ENCODE results near the gene LYL1. TPM values are rescaled to one million over a fixed set of nuclear protein-coding genes. Genes with fewer than 3 reads are reported as not detected.
A peak's percentile ranks its signal among the peaks of the same experiment; 100 is the strongest.

LYL1 gene
- total RNA-seq, 1 donor = 0.36 TPM

DNA sequence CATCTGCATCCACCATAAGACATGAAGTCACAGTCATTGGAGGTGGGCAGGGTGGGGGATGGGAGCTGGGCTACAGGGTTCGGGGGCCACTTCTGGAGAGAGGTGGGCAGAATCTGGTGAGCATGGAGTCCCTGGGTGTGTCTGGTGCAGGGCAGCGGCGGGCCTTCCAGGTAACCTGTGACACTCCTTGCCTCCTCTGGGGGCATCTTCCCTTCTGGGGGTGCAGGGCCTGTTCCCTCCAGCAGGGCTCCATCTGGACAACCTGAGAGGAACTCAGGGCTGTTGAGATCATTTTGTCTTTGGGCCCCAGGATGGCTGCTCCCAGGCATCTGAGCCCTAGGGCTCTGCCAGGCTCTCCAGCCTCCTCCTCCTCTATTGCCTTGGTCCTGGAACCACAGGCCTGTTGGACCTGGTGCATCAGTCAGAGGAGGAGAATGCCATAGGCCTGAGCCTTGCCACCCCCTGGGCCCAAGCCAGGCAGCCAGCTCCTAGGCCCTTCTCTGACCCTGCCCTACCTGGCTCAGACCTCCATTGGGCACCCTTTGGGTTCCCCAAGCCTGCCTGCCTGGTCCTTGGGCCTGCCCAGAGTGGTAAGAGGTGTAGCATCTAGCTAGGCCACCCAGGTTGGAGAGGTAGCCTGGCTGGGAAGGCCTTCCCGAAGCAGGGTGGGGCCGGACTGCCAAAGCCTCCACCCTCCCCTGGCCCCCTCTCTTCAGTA, 13.4 kb downstream of the LYL1 start:
- peaks cover 28% of the 10 kb centered on the region for H3K4me1 ChIP-seq (ENCODE audit: insufficient read depth, low read length)
- peaks cover 39% of the 10 kb centered on the region for H3K36me3 ChIP-seq (ENCODE audit: insufficient read depth, low read length)
- peak overlapping the region; percentile 3 for H3K27ac ChIP-seq (ENCODE audit: low read depth, low read length)
- peak; percentile 95 for DNase-seq (ENCODE audit: insufficient read length, low spot score, missing footprints)
- no peaks in the 10 kb centered on the region for H3K9me3 ChIP-seq (ENCODE audit: low read depth, low read length)
- H3K79me2 ChIP-seq (ENCODE audit: insufficient read depth, low read length) = peaks cover 8% of the 10 kb centered on the region
- TF ChIP-seq, protein P1, sequence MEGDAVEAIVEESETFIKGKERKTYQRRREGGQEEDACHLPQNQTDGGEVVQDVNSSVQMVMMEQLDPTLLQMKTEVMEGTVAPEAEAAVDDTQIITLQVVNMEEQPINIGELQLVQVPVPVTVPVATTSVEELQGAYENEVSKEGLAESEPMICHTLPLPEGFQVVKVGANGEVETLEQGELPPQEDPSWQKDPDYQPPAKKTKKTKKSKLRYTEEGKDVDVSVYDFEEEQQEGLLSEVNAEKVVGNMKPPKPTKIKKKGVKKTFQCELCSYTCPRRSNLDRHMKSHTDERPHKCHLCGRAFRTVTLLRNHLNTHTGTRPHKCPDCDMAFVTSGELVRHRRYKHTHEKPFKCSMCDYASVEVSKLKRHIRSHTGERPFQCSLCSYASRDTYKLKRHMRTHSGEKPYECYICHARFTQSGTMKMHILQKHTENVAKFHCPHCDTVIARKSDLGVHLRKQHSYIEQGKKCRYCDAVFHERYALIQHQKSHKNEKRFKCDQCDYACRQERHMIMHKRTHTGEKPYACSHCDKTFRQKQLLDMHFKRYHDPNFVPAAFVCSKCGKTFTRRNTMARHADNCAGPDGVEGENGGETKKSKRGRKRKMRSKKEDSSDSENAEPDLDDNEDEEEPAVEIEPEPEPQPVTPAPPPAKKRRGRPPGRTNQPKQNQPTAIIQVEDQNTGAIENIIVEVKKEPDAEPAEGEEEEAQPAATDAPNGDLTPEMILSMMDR (IDR thresholded peaks at IDR 0.05; ENCODE audit: extremely low read depth, low read depth, low read length) = peak; percentile 46
- H3K4me2 ChIP-seq (ENCODE audit: insufficient read depth, low read length) = no peak overlapping the region
- peaks cover 21% of the 10 kb centered on the region for H4K20me1 ChIP-seq (ENCODE audit: insufficient read depth, low read length)
- no peak overlapping the region for H2AFZ ChIP-seq (ENCODE audit: low read length)
- no peak overlapping the region for H3K4me3 ChIP-seq (ENCODE audit: insufficient read depth, low read length)
- no peaks in the 10 kb centered on the region for H3K27me3 ChIP-seq (ENCODE audit: insufficient read depth, low read length)

DNA sequence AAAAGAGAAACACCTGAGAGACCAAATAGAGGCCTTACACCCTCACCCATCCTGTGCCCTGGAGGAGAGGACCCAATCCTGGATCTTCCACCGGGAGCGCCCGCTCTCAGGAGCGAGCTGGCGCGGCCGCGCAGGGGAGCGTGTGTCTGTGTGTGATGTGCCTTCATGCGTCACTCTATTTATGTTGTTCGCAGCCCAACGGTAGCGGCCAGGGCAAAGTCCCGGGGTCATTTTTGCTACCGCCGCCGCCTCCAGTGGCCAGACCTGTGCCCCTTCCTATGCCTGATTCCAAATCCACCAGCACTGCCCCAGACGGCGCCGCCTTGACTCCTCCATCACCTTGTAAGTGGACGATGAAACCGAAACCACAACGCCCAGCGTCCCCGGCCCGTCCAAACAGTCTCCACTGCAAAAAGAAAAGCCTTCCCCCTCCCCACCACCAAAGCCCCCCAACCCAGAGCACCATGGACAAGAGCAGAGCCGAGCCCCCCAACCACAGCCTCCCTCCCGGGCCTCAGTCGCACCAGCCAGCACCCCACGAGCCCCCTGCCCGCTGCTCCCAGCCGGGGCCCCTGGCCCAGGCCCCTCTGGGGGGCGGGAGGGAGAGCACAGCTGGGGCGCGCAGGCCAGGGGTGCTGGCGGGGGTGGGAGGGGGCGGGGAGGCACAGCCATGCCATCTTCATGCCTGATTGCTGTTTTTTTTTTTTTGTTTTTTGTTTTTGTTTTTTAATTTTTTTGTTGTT, 14.7 kb downstream of the LYL1 start:
- TF ChIP-seq, protein P1 (IDR thresholded peaks at IDR 0.05; ENCODE audit: extremely low read depth, low read depth, low read length) = no peak
- Histone ChIP-seq H4K20me1 (ENCODE audit: insufficient read depth, low read length) (peaks cover 9% of the 10 kb centered on the region), H3K4me1 (ENCODE audit: insufficient read depth, low read length) (peaks cover 22% of the 10 kb centered on the region), H3K4me2 (ENCODE audit: insufficient read depth, low read length) (no peak overlapping the region), H3K27ac (ENCODE audit: low read depth, low read length) (no peak overlapping the region), H3K9me3 (ENCODE audit: low read depth, low read length) (no peaks in the 10 kb centered on the region), H3K36me3 (ENCODE audit: insufficient read depth, low read length) (peaks cover 40% of the 10 kb centered on the region), H3K27me3 (ENCODE audit: insufficient read depth, low read length) (no peaks in the 10 kb centered on the region), H3K79me2 (ENCODE audit: insufficient read depth, low read length) (peaks cover 8% of the 10 kb centered on the region), H3K4me3 (ENCODE audit: insufficient read depth, low read length) (no peak overlapping the region), H2AFZ (ENCODE audit: low read length) (no peak overlapping the region)
- no peak for DNase-seq (ENCODE audit: insufficient read length, low spot score, missing footprints)

DNA sequence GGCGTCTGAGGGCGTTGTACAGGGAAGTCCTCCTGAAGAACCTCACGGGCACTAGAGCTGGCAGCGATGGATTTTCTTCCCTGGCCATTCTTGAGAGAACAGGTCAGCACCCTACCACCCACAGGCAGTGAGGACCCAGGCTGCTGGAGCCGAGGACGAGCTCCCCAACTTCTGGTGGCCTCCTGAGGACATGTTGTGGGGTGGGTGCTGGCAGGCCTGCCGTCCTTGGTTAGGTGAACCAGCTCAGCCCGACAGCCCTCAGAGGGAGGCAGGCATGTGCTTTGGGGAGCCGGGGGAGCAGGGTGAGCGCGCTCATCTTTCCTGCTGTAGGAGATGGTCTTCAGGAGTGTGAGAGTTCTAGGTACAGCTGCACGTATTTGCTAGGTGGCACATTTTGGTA, 15.4 kb downstream of the LYL1 start:
- Histone ChIP-seq H2AFZ (ENCODE audit: low read length) (no peak overlapping the region), H3K36me3 (ENCODE audit: insufficient read depth, low read length) (peaks cover 46% of the 10 kb centered on the region)

More for the DNA sequence above, 15.4 kb downstream of the LYL1 start:
- Histone ChIP-seq H3K27ac (ENCODE audit: low read depth, low read length) (no peak overlapping the region), H3K27me3 (ENCODE audit: insufficient read depth, low read length) (no peaks in the 10 kb centered on the region), H3K9me3 (ENCODE audit: low read depth, low read length) (no peaks in the 10 kb centered on the region), H3K4me3 (ENCODE audit: insufficient read depth, low read length) (no peak overlapping the region), H4K20me1 (ENCODE audit: insufficient read depth, low read length) (peaks cover 12% of the 10 kb centered on the region), H3K4me2 (ENCODE audit: insufficient read depth, low read length) (no peak overlapping the region), H3K79me2 (ENCODE audit: insufficient read depth, low read length) (peaks cover 8% of the 10 kb centered on the region), H3K4me1 (ENCODE audit: insufficient read depth, low read length) (peaks cover 22% of the 10 kb centered on the region)
- no peak for DNase-seq (ENCODE audit: insufficient read length, low spot score, missing footprints)
- TF ChIP-seq, protein P1 (IDR thresholded peaks at IDR 0.05; ENCODE audit: extremely low read depth, low read depth, low read length) = no peak
